Trophoblast cell (in vitro differentiated cells and primary cell): ENCODE measurements around the gene ERVH48-1.
"Not testable (repeated sequence)": the region's sequence is repeated elsewhere in the genome, so short reads cannot be mapped to it uniquely, and the experiment has no call there.

ENCODE experiments used
- DNase-seq, 2 donors: peaks; one replicate each; pipeline ENCODE4 v3.0.0-alpha.2; 2016
- H2AFZ ChIP-seq: 2 replicates; pipeline ENCODE4 v1.6.1; 2013; ENCODE audit warnings: low read length, moderate library complexity, mild to moderate bottlenecking; ENCODE audit not compliant: insufficient read depth, poor library complexity
- H2AK5ac ChIP-seq: 2 replicates; pipeline ENCODE4 v1.6.1; 2013; ENCODE audit warnings: mild to moderate bottlenecking, low read length
- H2BK120ac ChIP-seq: 2 replicates; pipeline ENCODE4 v1.6.1; 2013; ENCODE audit warnings: low read length, mild to moderate bottlenecking, moderate library complexity; ENCODE audit not compliant: insufficient read depth, poor library complexity
- H2BK12ac ChIP-seq: 2 replicates; pipeline ENCODE4 v1.6.1; 2013; ENCODE audit warnings: mild to moderate bottlenecking, low read length, moderate library complexity
- H2BK5ac ChIP-seq: 2 replicates; pipeline ENCODE4 v1.6.1; 2013; ENCODE audit warnings: low read length, low read depth, moderate library complexity, mild to moderate bottlenecking; ENCODE audit not compliant: poor library complexity
- H3K14ac ChIP-seq: 2 replicates; pipeline ENCODE4 v1.6.1; 2013; ENCODE audit warnings: mild to moderate bottlenecking, low read length
- H3K18ac ChIP-seq: 2 replicates; pipeline ENCODE4 v1.6.1; 2013; ENCODE audit warnings: mild to moderate bottlenecking, low read length
- H3K23ac ChIP-seq: 2 replicates; pipeline ENCODE4 v1.6.1; 2013; ENCODE audit warnings: low read length
- H3K27ac ChIP-seq: 2 replicates; pipeline ENCODE4 v1.5.1; 2013; ENCODE audit warnings: low read depth, mild to moderate bottlenecking, inconsistent platforms, low read length, moderate library complexity
- H3K27me3 ChIP-seq: 2 replicates; pipeline ENCODE4 v1.6.1; 2013; ENCODE audit warnings: inconsistent platforms, mild to moderate bottlenecking, low read length, moderate library complexity; ENCODE audit not compliant: insufficient read depth
- H3K36me3 ChIP-seq, 2 experiments: 1 replicate in 1 of 2; 2 replicates in 1 of 2; pipeline ENCODE4 v1.6.1; 2013; ENCODE audit warnings: low read length in 2 of 2, mild to moderate bottlenecking in 2 of 2, moderate library complexity in 1 of 2; ENCODE audit not compliant: insufficient read depth in 2 of 2, control insufficient read depth in 1 of 2
- H3K4ac ChIP-seq: 2 replicates; pipeline ENCODE4 v1.6.1; 2013; ENCODE audit warnings: low read depth, mild to moderate bottlenecking, low read length, moderate library complexity
- H3K4me1 ChIP-seq, 2 experiments: 1 replicate in 1 of 2; 2 replicates in 1 of 2; pipeline ENCODE4 v1.6.1; 2013; ENCODE audit warnings: low read length in 2 of 2, mild to moderate bottlenecking in 2 of 2, moderate library complexity in 1 of 2; ENCODE audit not compliant: insufficient read depth in 2 of 2, control insufficient read depth in 1 of 2
- H3K4me2 ChIP-seq: 2 replicates; pipeline ENCODE4 v1.6.1; 2013; ENCODE audit warnings: inconsistent platforms, mild to moderate bottlenecking, low read length, moderate library complexity
- H3K4me3 ChIP-seq: 2 replicates; pipeline ENCODE4 v1.5.1; 2013; ENCODE audit warnings: mild to moderate bottlenecking, low read depth, low read length, inconsistent platforms
- H3K79me1 ChIP-seq: one replicate; pipeline ENCODE4 v1.6.1; 2013; ENCODE audit warnings: low read length
- H3K79me2 ChIP-seq: 2 replicates; pipeline ENCODE4 v1.6.1; 2013; ENCODE audit warnings: low read length, mild to moderate bottlenecking; ENCODE audit not compliant: control insufficient read depth, insufficient read depth, poor library complexity
- H3K9ac ChIP-seq: 2 replicates; pipeline ENCODE4 v1.6.1; 2013; ENCODE audit warnings: mild to moderate bottlenecking, low read length
- H3K9me3 ChIP-seq: 2 replicates; pipeline ENCODE4 v1.6.1; 2013; ENCODE audit warnings: low read depth, mild to moderate bottlenecking, control low read depth, inconsistent platforms, low read length; ENCODE audit not compliant: insufficient read depth
- H4K12ac ChIP-seq: 2 replicates; pipeline ENCODE4 v1.6.1; 2013; ENCODE audit warnings: low read depth, mild to moderate bottlenecking, low read length, moderate library complexity
- H4K8ac ChIP-seq: 2 replicates; pipeline ENCODE4 v1.6.1; 2013; ENCODE audit warnings: low read depth, mild to moderate bottlenecking, low read length, moderate library complexity
- H4K91ac ChIP-seq: one replicate; pipeline ENCODE4 v1.6.1; 2013; ENCODE audit warnings: low read depth, mild to moderate bottlenecking, low read length, moderate library complexity
- WGBS: extraction: QIAGEN DNeasy Blood & Tissue Kit; methylation state at CpG from one replicate; pipeline ENCODE4 v1.1.7; 2013; ENCODE audit warnings: missing lambda C conversion rate; ENCODE audit not compliant: insufficient read length, insufficient coverage; ENCODE audit errors: extremely low coverage; 5-methylcytosine and 5-hydroxymethylcytosine counted together

ERVH48-1 gene

DNA sequence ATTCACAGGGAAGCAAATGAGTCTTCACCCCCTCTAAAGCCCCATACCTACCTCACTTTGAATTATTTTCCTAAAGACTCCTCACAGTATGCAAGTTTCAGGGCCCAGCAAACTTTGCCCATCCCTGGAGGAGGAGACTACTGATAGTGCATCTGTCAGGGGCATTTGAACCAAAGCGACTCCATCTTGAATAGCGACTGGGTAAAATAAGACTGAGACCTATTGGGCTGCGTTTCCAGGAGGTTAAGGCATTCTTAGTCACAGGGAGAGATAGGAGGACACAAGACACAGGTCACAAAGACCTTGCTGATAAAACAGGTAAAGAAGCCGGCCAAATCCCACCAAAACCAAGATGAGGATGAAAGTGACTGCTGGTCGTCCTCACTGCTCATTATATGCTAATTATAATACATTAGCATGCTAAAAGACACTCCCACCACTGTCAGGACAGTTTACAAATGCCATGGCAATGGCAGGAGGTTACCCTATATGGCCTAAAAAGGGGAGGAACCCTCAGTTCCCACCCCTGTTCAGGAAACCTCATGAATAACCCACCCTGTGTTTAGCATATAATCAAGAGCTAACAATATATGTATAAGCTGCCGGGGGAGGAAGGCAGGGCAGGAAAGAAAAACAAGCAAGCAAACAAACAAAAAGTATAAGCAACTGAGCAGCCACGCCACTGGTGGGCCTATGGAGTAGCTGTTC lies 45.7 kb upstream of the ERVH48-1 start:
- Histone ChIP-seq H3K36me3 (no peaks in the 10 kb centered on the region), H3K27ac (peak overlapping the region; percentile 34), H2AFZ (no peak overlapping the region), H3K4me2 (no peak overlapping the region), H3K23ac (no peak overlapping the region), H3K18ac (no peak overlapping the region), H4K8ac (no peak overlapping the region), H3K14ac (no peak overlapping the region), H2BK5ac (no peak overlapping the region), H2BK120ac (no peak overlapping the region), H2BK12ac (no peak overlapping the region), H2AK5ac (no peak overlapping the region), H3K4me1 (peaks cover 16 to 25% of the 10 kb centered on the region in 2 experiments), H3K79me1 (peaks cover 20% of the 10 kb centered on the region), H3K4me3 (no peak overlapping the region), H3K9ac (no peak overlapping the region), H3K79me2 (peaks cover 6% of the 10 kb centered on the region), H3K27me3 (no peaks in the 10 kb centered on the region), H4K12ac (no peak overlapping the region), H3K9me3 (no peaks in the 10 kb centered on the region), H4K91ac (no peak overlapping the region), H3K4ac (peak overlapping the region; percentile 21)
- DNase-seq: no peak
- no CpG with 5 or more reads among the region's 7 CpGs for WGBS

DNA sequence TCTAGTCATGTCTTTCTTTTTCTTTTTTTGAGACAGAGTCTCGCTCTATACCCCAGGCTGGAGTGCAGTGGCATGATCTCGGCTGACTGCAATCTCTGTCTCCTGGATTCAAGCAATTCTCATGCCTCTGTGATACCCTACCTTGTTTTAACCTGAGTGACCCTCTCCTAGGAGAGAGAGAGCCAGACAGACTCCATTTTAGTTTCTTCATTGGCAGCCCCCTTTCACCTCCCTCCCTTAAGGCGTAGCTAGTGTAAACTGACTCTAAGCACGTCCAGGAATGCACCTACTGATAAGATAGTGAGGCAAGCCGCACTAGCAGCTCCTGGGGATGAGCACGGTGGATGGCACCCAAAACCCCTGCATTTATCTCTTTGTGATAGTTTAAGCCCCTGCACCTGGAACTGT lies 43.8 kb upstream of the ERVH48-1 start:
- no peak overlapping the region for H2AK5ac ChIP-seq

GRCh38 chr21:42967616-42968015 lies 42.2 kb upstream of the ERVH48-1 start:
- H3K14ac ChIP-seq, H3K27me3 ChIP-seq, H3K9ac ChIP-seq, H3K79me2 ChIP-seq, H2BK5ac ChIP-seq, H2AFZ ChIP-seq, H3K36me3 ChIP-seq, H3K4ac ChIP-seq, H3K4me2 ChIP-seq, H4K8ac ChIP-seq, H3K79me1 ChIP-seq, DNase-seq, H3K9me3 ChIP-seq, H2AK5ac ChIP-seq, H4K12ac ChIP-seq, H3K23ac ChIP-seq, H3K4me3 ChIP-seq, H3K18ac ChIP-seq: not testable (repeated sequence)
- H2BK120ac ChIP-seq: peak overlapping the region; percentile 12
- peak overlapping the region; percentile 72 for H4K91ac ChIP-seq
- H3K27ac ChIP-seq: peak overlapping the region; percentile 79
- H2BK12ac ChIP-seq: peak overlapping the region; percentile 62
- peaks cover 9 to 25% of the 10 kb centered on the region in 2 experiments for H3K4me1 ChIP-seq
- WGBS: no CpG with 5 or more reads among the region's 9 CpGs

More for the DNA sequence above, 43.8 kb upstream of the ERVH48-1 start:
- no peak overlapping the region for H4K8ac ChIP-seq
- no peak overlapping the region for H3K23ac ChIP-seq
- no peak overlapping the region for H3K14ac ChIP-seq
- H4K91ac ChIP-seq: peak overlapping the region; percentile 76
- peak; percentile 70 for DNase-seq
- no peaks in the 10 kb centered on the region for H3K9me3 ChIP-seq
- peaks cover 14% of the 10 kb centered on the region for H3K79me1 ChIP-seq
- H3K27ac ChIP-seq: peak overlapping the region; percentile 83
- H3K4me2 ChIP-seq: no peak overlapping the region
- no CpG with 5 or more reads among the region's 6 CpGs for WGBS
- no peaks in the 10 kb centered on the region for H3K36me3 ChIP-seq
- H2AFZ ChIP-seq: no peak overlapping the region
- no peak overlapping the region for H4K12ac ChIP-seq
- H3K4me1 ChIP-seq: peaks cover 16 to 27% of the 10 kb centered on the region in 2 experiments
- peaks cover 3% of the 10 kb centered on the region for H3K79me2 ChIP-seq
- no peak overlapping the region for H2BK12ac ChIP-seq
- no peak overlapping the region for H3K9ac ChIP-seq
- H2BK120ac ChIP-seq: peak overlapping the region; percentile 50
- H3K4ac ChIP-seq: no peak overlapping the region
- H3K4me3 ChIP-seq: no peak overlapping the region
- no peaks in the 10 kb centered on the region for H3K27me3 ChIP-seq
- peak overlapping the region; percentile 16 for H2BK5ac ChIP-seq
- no peak overlapping the region for H3K18ac ChIP-seq

- WGBS: no CpG with 5 or more reads among the region's 3 CpGs
These were observed 39.8 kb upstream of the ERVH48-1 start for GRCh38 chr21:42965211-42965560.

More at GRCh38 chr21:42965211-42965560, 39.8 kb upstream of the ERVH48-1 start:
- no peak overlapping the region for H3K4me3 ChIP-seq
- peak in 1 of 2 donors; percentile 39 for DNase-seq
- no peak overlapping the region for H2BK12ac ChIP-seq
- H3K36me3 ChIP-seq: peaks cover 0 to 2% of the 10 kb centered on the region in 2 experiments
- no peak overlapping the region for H2AFZ ChIP-seq
- no peak overlapping the region for H2AK5ac ChIP-seq
- H4K91ac ChIP-seq: no peak overlapping the region
- H2BK120ac ChIP-seq: no peak overlapping the region
- H3K14ac ChIP-seq: no peak overlapping the region
- no peak overlapping the region for H3K4ac ChIP-seq
- H4K8ac ChIP-seq: no peak overlapping the region
- H4K12ac ChIP-seq: no peak overlapping the region
- no peak overlapping the region for H3K27ac ChIP-seq
- H3K18ac ChIP-seq: no peak overlapping the region
- no peak overlapping the region for H2BK5ac ChIP-seq
- no peak overlapping the region for H3K23ac ChIP-seq
- H3K79me2 ChIP-seq: peaks cover 1% of the 10 kb centered on the region
- no peaks in the 10 kb centered on the region for H3K9me3 ChIP-seq
- H3K9ac ChIP-seq: no peak overlapping the region
- H3K4me2 ChIP-seq: no peak overlapping the region
- peaks cover 20% of the 10 kb centered on the region for H3K79me1 ChIP-seq
- H3K4me1 ChIP-seq: peaks cover 15 to 28% of the 10 kb centered on the region in 2 experiments
- H3K27me3 ChIP-seq: no peaks in the 10 kb centered on the region
